ENCODE data around the gene CABLES2.

- TF ChIP-seq CTCF (IDR thresholded peaks at IDR 0.05) (no peak), POLR2A (IDR thresholded peaks at IDR 0.05) (no peak)
These were observed 40.5 kb downstream of the CABLES2 start for GRCh38 chr20:62366370-62367135.
